ENCODE results near the gene ZNF276.
"Not testable (repeated sequence)": the region's sequence is repeated elsewhere in the genome, so short reads cannot be mapped to it uniquely, and the experiment has no call there.

Gene ZNF276, protein sequence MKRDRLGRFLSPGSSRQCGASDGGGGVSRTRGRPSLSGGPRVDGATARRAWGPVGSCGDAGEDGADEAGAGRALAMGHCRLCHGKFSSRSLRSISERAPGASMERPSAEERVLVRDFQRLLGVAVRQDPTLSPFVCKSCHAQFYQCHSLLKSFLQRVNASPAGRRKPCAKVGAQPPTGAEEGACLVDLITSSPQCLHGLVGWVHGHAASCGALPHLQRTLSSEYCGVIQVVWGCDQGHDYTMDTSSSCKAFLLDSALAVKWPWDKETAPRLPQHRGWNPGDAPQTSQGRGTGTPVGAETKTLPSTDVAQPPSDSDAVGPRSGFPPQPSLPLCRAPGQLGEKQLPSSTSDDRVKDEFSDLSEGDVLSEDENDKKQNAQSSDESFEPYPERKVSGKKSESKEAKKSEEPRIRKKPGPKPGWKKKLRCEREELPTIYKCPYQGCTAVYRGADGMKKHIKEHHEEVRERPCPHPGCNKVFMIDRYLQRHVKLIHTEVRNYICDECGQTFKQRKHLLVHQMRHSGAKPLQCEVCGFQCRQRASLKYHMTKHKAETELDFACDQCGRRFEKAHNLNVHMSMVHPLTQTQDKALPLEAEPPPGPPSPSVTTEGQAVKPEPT

DNA sequence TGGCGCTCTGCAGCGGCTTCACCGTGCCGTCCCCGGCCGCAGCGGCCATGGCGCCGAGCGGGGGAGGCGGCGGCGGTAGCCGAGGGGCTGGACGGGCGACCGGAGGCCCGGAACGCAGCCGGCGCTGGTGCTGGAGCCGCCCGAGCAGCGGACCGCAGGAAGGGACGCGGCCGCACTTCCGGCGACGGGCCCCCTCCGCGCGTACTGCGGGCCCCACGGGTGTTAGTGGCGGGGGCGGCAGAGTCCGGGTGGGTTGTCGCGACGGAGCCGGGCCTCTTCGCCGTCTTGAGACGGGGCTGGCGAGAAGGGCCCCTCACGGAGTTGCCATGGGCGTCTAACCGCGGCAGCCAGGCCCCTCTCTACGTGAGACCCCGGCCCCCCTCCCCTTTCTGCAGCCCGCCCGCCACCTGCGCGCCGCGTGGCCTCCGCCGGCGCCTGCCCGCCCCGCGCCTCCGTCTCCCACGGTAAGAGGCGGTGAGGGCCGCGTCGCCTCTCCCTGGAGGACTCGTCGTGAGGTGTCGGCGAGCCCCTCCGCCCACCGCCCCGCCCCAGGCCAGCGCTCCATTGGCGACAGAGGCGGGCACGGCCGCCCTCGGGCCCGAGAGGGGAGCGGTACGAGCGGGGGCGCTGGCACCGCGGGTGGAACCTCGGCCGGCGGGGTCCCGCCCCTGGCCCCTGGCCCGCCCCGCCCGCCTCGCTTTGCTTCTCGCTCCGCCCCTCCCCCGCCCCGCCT lies at the start of gene ZNF276, which contains the start of gene VPS9D1:
Gene ZNF276, plus strand, starts transcription at position 725 of the 733 bp plus-strand sequence. CDS start 104 bp downstream, outside the sequence.
Gene VPS9D1, minus strand, starts transcription at position 86 of the 733 bp plus-strand sequence. Its CDS starts 37 bp downstream, at position 49.
- no peak for DNase-seq

- DNase-seq: not testable (repeated sequence)
Measured at GRCh38 chr16:89671565-89671964, 49.8 kb upstream of the ZNF276 start.

GRCh38 chr16:89672177-89672941 lies 49.0 kb upstream of the ZNF276 start:
- no peak for DNase-seq

DNA sequence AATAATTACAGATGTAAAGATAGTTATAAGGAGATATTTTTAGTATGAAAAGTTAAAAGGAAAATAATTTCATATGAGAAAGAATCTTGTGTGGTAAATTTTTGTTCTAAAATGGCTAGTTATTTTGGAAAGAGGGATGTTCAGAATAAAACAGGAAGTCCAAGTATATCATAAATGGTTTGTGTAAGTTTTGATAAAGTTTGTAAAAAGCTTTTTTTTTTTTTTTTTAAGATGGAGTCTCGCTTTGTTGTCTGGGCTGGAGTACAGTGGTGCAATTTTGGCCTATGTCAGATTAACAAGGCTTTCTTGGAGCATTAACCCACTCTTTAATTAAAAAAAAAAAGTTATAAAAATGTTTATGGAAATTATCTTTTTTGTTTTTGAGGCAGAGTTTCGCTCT lies 43.1 kb upstream of the ZNF276 start:
- DNase-seq: no peak

GRCh38 chr16:89685916-89686315 lies 35.4 kb upstream of the ZNF276 start:
- no peak for DNase-seq

DNA sequence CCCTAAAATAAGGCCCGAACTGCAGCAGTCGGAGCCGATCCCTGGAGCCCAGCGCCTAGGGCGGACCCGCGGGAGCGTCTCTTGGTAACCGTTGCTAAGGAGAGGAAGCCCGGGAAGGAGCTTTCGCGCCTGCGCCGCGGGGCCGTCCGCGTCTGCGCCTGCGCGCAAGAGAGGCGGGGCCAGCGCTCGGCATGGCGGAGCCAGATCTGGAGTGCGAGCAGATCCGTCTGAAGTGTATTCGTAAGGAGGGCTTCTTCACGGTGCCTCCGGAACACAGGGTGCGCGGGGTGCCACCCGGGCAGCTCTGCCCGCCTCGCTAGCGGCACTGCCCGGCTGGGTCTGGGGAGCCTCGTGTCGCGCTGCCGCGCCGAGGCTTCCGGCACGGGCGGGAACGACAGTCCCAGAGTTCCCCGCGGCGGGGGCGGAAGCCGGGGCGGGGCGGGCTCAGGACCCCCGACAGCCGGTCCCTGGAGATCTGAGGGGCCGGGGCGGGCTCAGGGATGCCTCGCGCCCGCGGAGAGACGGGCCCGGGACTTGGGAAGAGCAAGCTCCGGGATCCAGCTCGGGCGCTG lies 34.7 kb upstream of the ZNF276 start, which contains the start of gene CDK10:
Gene CDK10, plus strand, starts transcription at position 170 of the 572 bp plus-strand sequence. Its CDS starts 22 bp downstream, at position 192.
- DNase-seq: peak; percentile 34

DNA sequence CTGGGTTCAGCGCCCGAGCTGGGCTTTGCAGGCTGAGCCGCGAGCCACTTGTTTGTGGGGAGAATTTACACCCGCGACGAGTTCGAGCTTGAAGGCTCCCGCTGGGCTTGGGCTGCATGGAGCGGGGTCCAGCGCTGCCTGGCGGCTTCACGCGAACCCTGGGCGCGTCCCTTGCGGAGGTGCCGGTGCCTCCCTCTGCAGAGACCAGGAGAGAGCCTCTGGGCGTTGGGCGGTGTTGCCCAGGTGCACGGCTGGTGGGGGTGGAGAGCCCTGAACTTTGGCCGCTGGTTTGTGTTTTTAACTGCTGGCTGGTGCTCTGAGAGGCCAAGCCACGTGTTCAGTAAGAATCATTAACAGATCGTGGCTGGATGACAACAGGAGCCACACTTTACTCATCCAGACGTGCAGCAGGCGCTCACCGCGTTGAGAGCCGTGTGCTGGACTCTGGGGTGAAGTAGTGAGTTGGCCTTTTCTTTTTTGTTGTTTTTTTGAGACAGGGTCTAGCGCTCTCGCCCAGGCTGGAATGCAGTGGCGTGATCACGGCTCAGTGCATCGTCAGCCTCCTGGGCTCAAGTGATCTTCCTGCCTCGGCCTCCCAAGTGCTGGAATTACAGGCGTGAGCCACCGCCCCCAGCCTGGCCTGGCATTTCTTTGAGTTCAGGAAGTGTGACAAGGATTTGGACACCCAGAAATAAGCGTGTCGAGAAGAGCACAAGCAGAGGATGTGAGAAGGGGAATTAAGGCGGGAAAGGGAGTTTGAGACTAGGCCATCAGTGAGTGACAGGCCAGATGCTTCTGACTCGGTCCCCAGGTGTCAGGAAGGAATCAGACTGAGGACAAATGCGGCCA lies 34.0 kb upstream of the ZNF276 start:
- no peak for DNase-seq

- no peak for DNase-seq
Measured at GRCh38 chr16:89688395-89688794, 32.9 kb upstream of the ZNF276 start.

DNA sequence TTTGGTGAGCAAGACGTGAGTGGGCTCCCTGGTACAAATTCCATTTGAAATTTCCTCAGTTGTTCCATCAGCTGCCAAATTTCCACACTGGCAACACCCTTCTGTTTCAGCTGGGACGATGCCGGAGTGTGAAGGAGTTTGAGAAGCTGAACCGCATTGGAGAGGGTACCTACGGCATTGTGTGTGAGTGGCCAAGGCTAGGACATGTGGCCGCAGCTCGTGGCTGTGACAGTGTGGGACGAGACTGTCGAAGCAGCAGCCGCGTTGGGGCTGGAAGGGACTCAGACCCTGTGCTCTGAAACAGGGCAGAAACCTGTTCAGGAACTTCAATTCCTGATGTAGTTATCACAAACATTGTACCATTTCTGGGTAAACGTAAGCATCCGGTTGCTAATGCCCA lies 32.2 kb upstream of the ZNF276 start:
- DNase-seq: no peak

GRCh38 chr16:89689621-89690020 lies 31.7 kb upstream of the ZNF276 start:
- DNase-seq: not testable (repeated sequence)

- DNase-seq: no peak
Measured at GRCh38 chr16:89690392-89690901, 30.9 kb upstream of the ZNF276 start.

DNA sequence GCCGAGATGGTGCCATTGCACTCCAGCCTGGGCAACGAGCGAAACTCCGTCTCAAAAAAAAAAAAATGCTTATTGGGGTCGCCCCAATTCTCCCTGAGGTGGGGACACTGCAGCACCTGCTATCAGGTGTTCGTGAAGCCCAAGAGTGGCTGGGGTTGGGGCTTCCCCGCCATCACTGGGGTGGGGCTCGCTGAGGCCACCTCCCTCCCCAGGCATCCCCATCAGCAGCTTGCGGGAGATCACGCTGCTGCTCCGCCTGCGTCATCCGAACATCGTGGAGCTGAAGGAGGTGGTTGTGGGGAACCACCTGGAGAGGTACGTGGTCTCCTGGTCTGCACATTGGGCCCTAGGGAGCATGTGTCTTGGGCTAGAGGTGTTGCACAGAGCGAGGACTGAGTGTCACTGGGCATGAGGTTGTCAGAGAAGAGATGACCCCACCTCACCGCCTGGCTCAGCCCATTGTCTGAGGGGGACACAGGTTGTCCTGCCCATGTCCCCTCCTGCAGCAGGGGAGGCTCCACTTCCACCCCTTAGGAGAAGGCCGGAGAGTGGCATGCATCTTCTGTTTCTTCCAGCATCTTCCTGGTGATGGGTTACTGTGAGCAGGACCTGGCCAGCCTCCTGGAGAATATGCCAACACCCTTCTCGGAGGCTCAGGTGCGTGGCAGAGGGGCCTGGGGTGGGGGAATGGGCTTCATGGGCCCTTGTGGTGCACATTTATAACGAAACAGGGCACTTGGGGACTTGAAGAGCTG lies 29.9 kb upstream of the ZNF276 start:
- DNase-seq: no peak

GRCh38 chr16:89691986-89692569 lies 29.3 kb upstream of the ZNF276 start:
- DNase-seq: no peak

- no peak for DNase-seq
Measured at GRCh38 chr16:89693289-89693731, 28.0 kb upstream of the ZNF276 start.

GRCh38 chr16:89693931-89694783 lies 27.2 kb upstream of the ZNF276 start:
- DNase-seq: no peak

DNA sequence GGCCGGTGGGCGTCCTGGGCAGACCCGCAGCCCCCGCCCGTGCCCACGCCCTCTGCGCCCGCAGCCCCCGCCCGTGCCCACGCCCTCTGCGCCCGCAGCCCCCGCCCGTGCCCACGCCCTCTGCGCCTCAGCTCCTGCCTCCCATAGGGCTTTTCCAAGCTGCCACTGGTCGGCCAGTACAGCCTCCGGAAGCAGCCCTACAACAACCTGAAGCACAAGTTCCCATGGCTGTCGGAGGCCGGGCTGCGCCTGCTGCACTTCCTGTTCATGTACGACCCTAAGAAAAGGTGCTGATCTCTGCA lies 26.6 kb upstream of the ZNF276 start:
- DNase-seq: not testable (repeated sequence)

GRCh38 chr16:89695086-89695874 lies 26.1 kb upstream of the ZNF276 start:
- DNase-seq: no peak
